GM19397 (cell line): ENCODE results near the gene ATP13A3.

Experiments
- ATAC-seq: cut with Tn5 transposase; IDR thresholded peaks from one replicate; pipeline ENCODE4 v1.9.1; 2021; ENCODE audit warnings: mild to moderate bottlenecking, moderate library complexity; ENCODE audit not compliant: unreplicated experiment

ATP13A3 gene

GRCh38 chr3:194476784-194477183, 10.0 kb downstream of the ATP13A3 start:
- ATAC-seq: no peak

GRCh38 chr3:194475978-194476377, 10.8 kb downstream of the ATP13A3 start:
- no peak for ATAC-seq

GRCh38 chr3:194475138-194475932, 11.5 kb downstream of the ATP13A3 start:
- no peak for ATAC-seq

GRCh38 chr3:194474675-194475074, 12.1 kb downstream of the ATP13A3 start:
- ATAC-seq: no peak

GRCh38 chr3:194472290-194472920, 14.4 kb downstream of the ATP13A3 start:
- ATAC-seq: peak; percentile 49

- ATAC-seq: no peak
Observed at GRCh38 chr3:194471863-194472262, 14.9 kb downstream of the ATP13A3 start.

GRCh38 chr3:194470615-194471014, 16.2 kb downstream of the ATP13A3 start:
- ATAC-seq: no peak

GRCh38 chr3:194469977-194470376, 16.8 kb downstream of the ATP13A3 start:
- no peak for ATAC-seq

- ATAC-seq: no peak
Observed at GRCh38 chr3:194468086-194468485, 18.7 kb downstream of the ATP13A3 start.

- no peak for ATAC-seq
Observed at GRCh38 chr3:194466761-194467356, 19.9 kb downstream of the ATP13A3 start.

GRCh38 chr3:194465920-194466570, 20.8 kb downstream of the ATP13A3 start:
- no peak for ATAC-seq

GRCh38 chr3:194465246-194465645, 21.6 kb downstream of the ATP13A3 start:
- no peak for ATAC-seq

- ATAC-seq: no peak
Observed at GRCh38 chr3:194464692-194465091, 22.1 kb downstream of the ATP13A3 start.

- ATAC-seq: no peak
Observed at GRCh38 chr3:194462936-194463335, 23.9 kb downstream of the ATP13A3 start.

- no peak for ATAC-seq
Observed at GRCh38 chr3:194460566-194460965, 26.2 kb downstream of the ATP13A3 start.

GRCh38 chr3:194458131-194458530, 28.7 kb downstream of the ATP13A3 start:
- no peak for ATAC-seq

- no peak for ATAC-seq
Observed at GRCh38 chr3:194455481-194455880, 31.3 kb downstream of the ATP13A3 start.

- ATAC-seq: no peak
Observed at GRCh38 chr3:194450341-194450740, 36.5 kb downstream of the ATP13A3 start.

- ATAC-seq: no peak
Observed at GRCh38 chr3:194449913-194450312, 36.9 kb downstream of the ATP13A3 start.

GRCh38 chr3:194447657-194448056, 39.1 kb downstream of the ATP13A3 start:
- ATAC-seq: no peak

- ATAC-seq: no peak
Observed at GRCh38 chr3:194447161-194447560, 39.6 kb downstream of the ATP13A3 start.

- no peak for ATAC-seq
Observed at GRCh38 chr3:194446754-194447153, 40.0 kb downstream of the ATP13A3 start.
